SJSA1 (cell line): ENCODE measurements around the gene TEX55. TPM values are rescaled to one million over a fixed set of nuclear protein-coding genes. Genes with fewer than 3 reads are reported as not detected.

Experiments used
- total RNA-seq: library from RNA; depleted of rRNA; stranded (reverse); fragments of >200 nt; shearing (Covaris generic); gene quantifications from 2 replicates; pipeline ENCODE4 v1.2.3, GENCODE V29; 2014; rRNA removed

TEX55 gene
- total RNA-seq, 1 experiment from 2014 or later, result not detected

Other genes with a start within 250 kb of the TEX55 start
- 0.18 and 1.0 TPM in 2 replicates for gene IGSF11, start 111.3 kb upstream of the TEX55 start, total RNA-seq
- gene UPK1B, start 27.4 kb downstream of the TEX55 start, total RNA-seq, result 0.18 TPM in 1 of 2 replicates, not detected in the other
- 25.8 and 25.9 TPM in 2 replicates for gene B4GALT4, start 94.7 kb downstream of the TEX55 start, total RNA-seq
- 8.8 and 13.7 TPM in 2 replicates for gene ARHGAP31, start 148.2 kb downstream of the TEX55 start, total RNA-seq